GM23248 (cell line): ENCODE results near the gene IFT27.

Experiments used
- EZH2 ChIP-seq: fragments of 200-600 bp; sonication (generic); IDR thresholded peaks from 2 replicates; pipeline ENCODE4 v1.6.1; 2018; ENCODE audit warnings: antibody characterized with exemption, mild to moderate bottlenecking; ENCODE audit not compliant: insufficient read depth, poor library complexity, severe bottlenecking
- EZH2phosphoT487 ChIP-seq: fragments of 200-600 bp; sonication (generic); IDR thresholded peaks from 2 replicates; pipeline ENCODE4 v1.6.1; 2018; ENCODE audit warnings: antibody characterized with exemption, moderate library complexity, mild to moderate bottlenecking, low read depth; ENCODE audit not compliant: insufficient read depth

GRCh38 chr22:36760786-36761185, 15.1 kb downstream of the IFT27 start:
- TF ChIP-seq EZH2 (no peak), EZH2phosphoT487 (no peak)
